DND-41 (cell line): ENCODE measurements around the gene JAZF1.

ENCODE experiments used
- CTCF ChIP-seq: IDR thresholded peaks from 2 replicates; pipeline ENCODE4 v1.5.1; 2012; ENCODE audit warnings: borderline replicate concordance, low read length, moderate library complexity, mild to moderate bottlenecking; ENCODE audit not compliant: poor library complexity, severe bottlenecking; ENCODE audit errors: extremely low read depth
- EZH2 ChIP-seq: IDR thresholded peaks from 3 replicates; pipeline ENCODE4 v1.6.1; 2012; ENCODE audit warnings: borderline replicate concordance, low read depth, mild to moderate bottlenecking, moderate library complexity, low read length, inconsistent platforms; ENCODE audit not compliant: severe bottlenecking

GRCh38 chr7:28028471-28028870, 152.1 kb downstream of the JAZF1 start:
- TF ChIP-seq CTCF (no peak), EZH2 (no peak)
